ENCODE measurements around the gene ENOX1.

Gene ENOX1

DNA sequence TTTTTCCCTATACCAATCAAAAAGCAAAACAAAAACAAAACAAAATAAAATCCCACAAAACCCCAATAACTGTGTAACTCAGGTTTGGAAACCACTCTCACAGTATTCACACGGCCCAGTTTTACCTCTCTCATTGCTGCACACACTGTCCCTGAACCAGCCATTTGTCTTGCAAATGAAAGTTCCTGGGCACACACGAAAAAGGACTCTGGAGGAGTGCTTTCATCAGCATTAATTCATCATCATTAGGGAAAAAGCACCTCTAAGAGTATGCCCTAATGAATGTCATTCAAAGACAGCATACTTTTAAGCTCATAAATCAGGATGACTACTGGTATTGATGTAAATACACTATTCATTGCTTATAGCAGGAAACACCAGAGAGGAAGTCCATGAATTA lies 457.1 kb downstream of the ENOX1 start:
- Histone ChIP-seq H3K36me3 (replicated peaks; ENCODE audit: low read depth, low read length) (no peaks in the 10 kb centered on the region), H3K79me2 (ENCODE audit: low read length) (no peaks in the 10 kb centered on the region), H2AFZ (ENCODE audit: low read depth, low read length) (no peak overlapping the region), H3K27ac (ENCODE audit: low read length) (no peak overlapping the region), H3K4me1 (ENCODE audit: low read length) (peaks cover 9% of the 10 kb centered on the region), H3K9ac (ENCODE audit: low read length) (no peak overlapping the region), H3K4me2 (ENCODE audit: low read length) (no peak overlapping the region), H3K9me3 (ENCODE audit: insufficient read depth, low read length) (no peaks in the 10 kb centered on the region), H4K20me1 (ENCODE audit: insufficient read depth, low read length) (no peaks in the 10 kb centered on the region), H3K27me3 (ENCODE audit: low read depth, low read length) (no peaks in the 10 kb centered on the region; the same call in 1 of the 2 replicates), H3K4me3 (ENCODE audit: low read length) (no peak overlapping the region)
- no peak for TF ChIP-seq EZH2phosphoT487 (IDR thresholded peaks at IDR 0.05; ENCODE audit: low read depth)
- no peak for TF ChIP-seq CTCF (IDR thresholded peaks at IDR 0.05; ENCODE audit: low read depth, low read length)

- no peaks in the 10 kb centered on the region for H3K36me3 ChIP-seq (replicated peaks; ENCODE audit: low read depth, low read length)
- H3K4me3 ChIP-seq (ENCODE audit: low read length), result no peak overlapping the region
- no peak overlapping the region; the same call in 1 of the 2 replicates for H3K4me2 ChIP-seq (ENCODE audit: low read length)
- peaks cover 9% of the 10 kb centered on the region for H3K4me1 ChIP-seq (ENCODE audit: low read length)
- H3K27ac ChIP-seq (ENCODE audit: low read length), result no peak overlapping the region
- no peak overlapping the region for H3K9ac ChIP-seq (ENCODE audit: low read length)
- no peaks in the 10 kb centered on the region for H3K79me2 ChIP-seq (ENCODE audit: low read length)
- no peaks in the 10 kb centered on the region for H3K9me3 ChIP-seq (ENCODE audit: insufficient read depth, low read length)
- TF ChIP-seq CTCF (IDR thresholded peaks at IDR 0.05; ENCODE audit: low read depth, low read length) (no peak), EZH2phosphoT487 (IDR thresholded peaks at IDR 0.05; ENCODE audit: low read depth) (no peak)
- H3K27me3 ChIP-seq (ENCODE audit: low read depth, low read length), result no peaks in the 10 kb centered on the region; the same call in 1 of the 2 replicates
- H2AFZ ChIP-seq (ENCODE audit: low read depth, low read length), result no peak overlapping the region
- H4K20me1 ChIP-seq (ENCODE audit: insufficient read depth, low read length), result no peaks in the 10 kb centered on the region
Measured at GRCh38 chr13:43328907-43329306, 457.9 kb downstream of the ENOX1 start.

DNA sequence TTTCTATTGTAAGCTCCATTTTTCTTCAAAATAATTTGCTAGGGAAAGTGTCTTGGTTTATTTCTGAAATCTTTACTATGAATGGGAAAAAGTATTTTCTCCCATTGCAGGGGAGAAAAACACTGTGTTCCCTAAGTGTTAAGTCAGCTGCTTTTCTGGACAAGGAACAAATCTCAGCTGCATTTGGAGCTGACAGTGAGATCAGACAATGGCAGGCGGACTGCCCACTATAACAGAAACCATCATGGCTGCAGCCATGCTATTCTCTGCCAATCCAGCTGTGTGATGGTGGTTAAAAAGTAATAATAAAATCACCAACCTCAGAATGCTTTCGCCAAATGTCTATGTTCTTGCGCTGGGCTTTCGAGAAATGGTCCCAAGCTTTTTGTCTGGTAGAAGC lies 460.7 kb downstream of the ENOX1 start:
- Histone ChIP-seq H3K4me3 (ENCODE audit: low read length) (no peak overlapping the region), H3K4me1 (ENCODE audit: low read length) (peaks cover 9% of the 10 kb centered on the region), H3K9ac (ENCODE audit: low read length) (no peak overlapping the region), H2AFZ (ENCODE audit: low read depth, low read length) (no peak overlapping the region), H3K4me2 (ENCODE audit: low read length) (no peak overlapping the region), H3K27me3 (ENCODE audit: low read depth, low read length) (peaks cover 3% of the 10 kb centered on the region; the same call in 1 of the 2 replicates), H3K9me3 (ENCODE audit: insufficient read depth, low read length) (no peaks in the 10 kb centered on the region), H3K36me3 (replicated peaks; ENCODE audit: low read depth, low read length) (no peaks in the 10 kb centered on the region), H4K20me1 (ENCODE audit: insufficient read depth, low read length) (no peaks in the 10 kb centered on the region), H3K27ac (ENCODE audit: low read length) (no peak overlapping the region), H3K79me2 (ENCODE audit: low read length) (no peaks in the 10 kb centered on the region)
- TF ChIP-seq CTCF (IDR thresholded peaks at IDR 0.05; ENCODE audit: low read depth, low read length) (no peak), EZH2phosphoT487 (IDR thresholded peaks at IDR 0.05; ENCODE audit: low read depth) (no peak)

DNA sequence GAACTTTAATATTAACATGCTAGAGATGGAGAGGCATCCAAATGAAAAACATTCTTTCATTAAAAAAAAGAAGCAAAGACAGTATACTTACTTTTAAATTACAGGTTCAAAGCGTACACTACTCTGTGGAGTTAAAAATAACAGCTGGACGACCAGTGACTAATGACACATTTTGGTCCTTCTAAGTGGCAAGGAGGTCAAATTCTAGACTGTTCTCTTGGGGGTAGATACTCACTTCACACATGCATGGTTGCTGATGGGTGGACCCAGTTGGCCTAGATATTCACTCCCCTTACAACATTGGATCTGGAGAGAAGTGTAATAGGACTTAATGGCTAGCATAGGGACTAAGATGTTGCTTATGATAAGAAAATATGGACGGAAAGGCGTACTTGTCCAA lies 461.1 kb downstream of the ENOX1 start:
- Histone ChIP-seq H3K9me3 (ENCODE audit: insufficient read depth, low read length) (no peaks in the 10 kb centered on the region), H3K9ac (ENCODE audit: low read length) (no peak overlapping the region), H3K4me1 (ENCODE audit: low read length) (peaks cover 9% of the 10 kb centered on the region), H3K36me3 (replicated peaks; ENCODE audit: low read depth, low read length) (no peaks in the 10 kb centered on the region), H3K79me2 (ENCODE audit: low read length) (no peaks in the 10 kb centered on the region), H2AFZ (ENCODE audit: low read depth, low read length) (no peak overlapping the region), H3K27ac (ENCODE audit: low read length) (no peak overlapping the region), H3K4me2 (ENCODE audit: low read length) (no peak overlapping the region), H4K20me1 (ENCODE audit: insufficient read depth, low read length) (no peaks in the 10 kb centered on the region), H3K4me3 (ENCODE audit: low read length) (no peak overlapping the region), H3K27me3 (ENCODE audit: low read depth, low read length) (peaks cover 3% of the 10 kb centered on the region; the same call in 1 of the 2 replicates)
- TF ChIP-seq CTCF (IDR thresholded peaks at IDR 0.05; ENCODE audit: low read depth, low read length) (no peak), EZH2phosphoT487 (IDR thresholded peaks at IDR 0.05; ENCODE audit: low read depth) (no peak)
